SK-N-SH (cell line): Measurements from ENCODE around the gene DTX3. TPM values are rescaled to one million over a fixed set of nuclear protein-coding genes. Genes with fewer than 3 reads are reported as not detected.
A peak's percentile ranks its signal among the peaks of the same experiment; 100 is the strongest.

Experiments used
- CTCF ChIA-PET: fragments of 300-600, 350-600 bp; formaldehyde crosslinking; extraction: SDS; loops from one replicate; lab custom pipeline; 2021; lab: Yijun Ruan, JAX
- POLR2A ChIA-PET: fragments of 350-600 bp; sonication (Branson Sonifier 250); formaldehyde crosslinking; extraction: SDS; loops from one replicate; lab custom pipeline; 2020; ENCODE audit warnings: antibody characterized with exemption, inconsistent platforms; lab: Yijun Ruan, JAX
- DNase-seq: peaks from one replicate; pipeline ENCODE4 v3.0.0; 2012
- H2AFZ ChIP-seq: fragments of 200-600 bp; sonication (generic); 2 replicates; pipeline ENCODE4 v1.8.1; 2016; ENCODE audit warnings: antibody characterized with exemption, mild to moderate bottlenecking, low read depth
- H3F3A ChIP-seq: fragments of 200-600 bp; sonication (generic); replicated peaks from 2 replicates; pipeline ENCODE3; 2016; ENCODE audit warnings: antibody characterized with exemption, mild to moderate bottlenecking; ENCODE audit not compliant: insufficient read depth
- H3K27ac ChIP-seq, 2 experiments: fragments of 200-500 bp in 1 of 2; fragments of 200-600 bp in 1 of 2; sonication (Bioruptor generic) in 1 of 2; sonication (generic), shearing (Covaris generic) in 1 of 2; 2 replicates each; pipeline versions ENCODE4 v1.5.1 to v1.6.1; 2014 to 2016; ENCODE audit warnings: low read depth in 2 of 2, inconsistent platforms in 1 of 2, low read length in 1 of 2, mild to moderate bottlenecking in 1 of 2, mixed read lengths in 1 of 2
- H3K27me3 ChIP-seq: fragments of 200-600 bp; sonication (generic), shearing (Covaris generic); 2 replicates; pipeline ENCODE4 v1.6.1; 2016; ENCODE audit warnings: mixed run types; ENCODE audit not compliant: insufficient read depth
- H3K36me3 ChIP-seq, 2 experiments: fragments of 200-500 bp in 1 of 2; fragments of 200-600 bp in 1 of 2; sonication (Bioruptor generic) in 1 of 2; sonication (generic) in 1 of 2; replicated peaks in 1 of 2; 2 replicates each; pipeline versions ENCODE3 to v1.5.1; 2014 to 2016; ENCODE audit warnings: low read length in 1 of 2, mild to moderate bottlenecking in 1 of 2; ENCODE audit not compliant: insufficient read depth in 2 of 2, control insufficient read depth in 1 of 2
- H3K4me1 ChIP-seq, 2 experiments: fragments of 200-500 bp in 1 of 2; fragments of 200-600 bp in 1 of 2; sonication (Bioruptor generic) in 1 of 2; sonication (generic), shearing (Covaris generic) in 1 of 2; 2 replicates each; pipeline versions ENCODE4 v1.5.1 to v1.6.1; 2014 to 2016; ENCODE audit warnings: low read depth in 1 of 2, low read length in 1 of 2, mixed run types in 1 of 2; ENCODE audit not compliant: insufficient read depth in 2 of 2, control insufficient read depth in 1 of 2
- H3K4me2 ChIP-seq: fragments of 200-600 bp; sonication (generic), shearing (Covaris generic); 2 replicates; pipeline ENCODE4 v1.6.1; 2017; ENCODE audit warnings: mixed run types
- H3K4me3 ChIP-seq, 2 experiments: fragments of 200-500 bp in 1 of 2; fragments of 200-600 bp in 1 of 2; sonication (Bioruptor generic) in 1 of 2; sonication (generic), shearing (Covaris generic) in 1 of 2; 2 replicates each; pipeline versions ENCODE4 v1.5.1 to v1.8.1; 2014 to 2016; ENCODE audit warnings: low read depth in 2 of 2, inconsistent platforms in 1 of 2, low read length in 1 of 2, mild to moderate bottlenecking in 1 of 2, mixed read lengths in 1 of 2, moderate library complexity in 1 of 2
- H3K79me2 ChIP-seq: fragments of 200-600 bp; sonication (generic); 2 replicates; pipeline ENCODE4 v1.8.1; 2017; ENCODE audit warnings: mild to moderate bottlenecking; ENCODE audit not compliant: insufficient read depth
- H3K9ac ChIP-seq: fragments of 200-600 bp; sonication (generic); 2 replicates; pipeline ENCODE4 v1.6.1; 2017; ENCODE audit warnings: mixed run types
- H3K9me2 ChIP-seq: fragments of 200-600 bp; sonication (generic); 2 replicates; pipeline ENCODE4 v1.6.1; 2017; ENCODE audit warnings: mixed run types
- H3K9me3 ChIP-seq: fragments of 200-600 bp; sonication (generic); 2 replicates; pipeline ENCODE4 v1.6.1; 2017; ENCODE audit warnings: mixed run types, mild to moderate bottlenecking, moderate library complexity
- H4K20me1 ChIP-seq: fragments of 200-600 bp; sonication (generic); 2 replicates; pipeline ENCODE4 v1.6.1; 2017; ENCODE audit warnings: mild to moderate bottlenecking, mixed run types; ENCODE audit not compliant: insufficient read depth
- ELF1 ChIP-seq: IDR thresholded peaks from 2 replicates; pipeline ENCODE4 v1.4.0; 2012
- EZH2phosphoT487 ChIP-seq: fragments of 200-600 bp; sonication (generic); IDR thresholded peaks from 2 replicates; pipeline ENCODE4 v1.6.1; 2017; ENCODE audit warnings: low read depth, mixed run types, mild to moderate bottlenecking, antibody characterized with exemption, moderate library complexity, borderline replicate concordance
- FOSL2 ChIP-seq: IDR thresholded peaks from 2 replicates; pipeline ENCODE4 v1.4.0; 2012; ENCODE audit warnings: low read depth, mild to moderate bottlenecking, moderate library complexity, borderline replicate concordance
- FOXJ3 ChIP-seq: sonication (generic); formaldehyde crosslinking; IDR thresholded peaks from 2 replicates; pipeline ENCODE4 v1.5.1; 2020; ENCODE audit warnings: mild to moderate bottlenecking, missing genetic modification reagents
- FOXM1 ChIP-seq: IDR thresholded peaks from 2 replicates; pipeline ENCODE4 v1.4.0; 2012; ENCODE audit warnings: low read depth, mild to moderate bottlenecking
- GABPA ChIP-seq: IDR thresholded peaks from 2 replicates; pipeline ENCODE4 v1.4.0; 2012; ENCODE audit warnings: low read depth, mild to moderate bottlenecking
- GATA2 ChIP-seq: sonication (generic); formaldehyde crosslinking; IDR thresholded peaks from 2 replicates; pipeline ENCODE4 v1.5.0; 2020; ENCODE audit warnings: mild to moderate bottlenecking, missing genetic modification reagents
- JUND ChIP-seq: IDR thresholded peaks from 2 replicates; pipeline ENCODE4 v1.4.0; 2012
- MEF2A ChIP-seq: IDR thresholded peaks from 2 replicates; pipeline ENCODE4 v1.4.0; 2012; ENCODE audit warnings: low read depth, borderline replicate concordance
- MXI1 ChIP-seq: IDR thresholded peaks from 2 replicates; pipeline ENCODE4 v1.6.1; 2012; ENCODE audit warnings: mild to moderate bottlenecking, low read depth, low read length, improper control_type of control experiment
- NFIC ChIP-seq: IDR thresholded peaks from 2 replicates; pipeline ENCODE4 v1.4.0; 2012; ENCODE audit warnings: borderline replicate concordance
- NRF1 ChIP-seq: IDR thresholded peaks from 2 replicates; pipeline ENCODE4 v1.6.1; 2012; ENCODE audit warnings: low read depth, mild to moderate bottlenecking, low read length
- PBX3 ChIP-seq: IDR thresholded peaks from 2 replicates; pipeline ENCODE4; 2012
- POLR2AphosphoS5 ChIP-seq: IDR thresholded peaks from 2 replicates; pipeline ENCODE4 v1.6.1; 2012; ENCODE audit warnings: low read depth, low read length
- RAD21 ChIP-seq: IDR thresholded peaks from 2 replicates; pipeline ENCODE4 v1.6.1; 2012; ENCODE audit warnings: mild to moderate bottlenecking, low read length
- RXRA ChIP-seq: IDR thresholded peaks from 2 replicates; pipeline ENCODE4 v1.4.0; 2012; ENCODE audit warnings: low read depth, mild to moderate bottlenecking, borderline replicate concordance
- SIN3A ChIP-seq: IDR thresholded peaks from 2 replicates; pipeline ENCODE4 v1.6.1; 2012; ENCODE audit warnings: low read depth, mild to moderate bottlenecking, low read length, moderate library complexity, borderline replicate concordance
- SMC3 ChIP-seq: IDR thresholded peaks from 2 replicates; pipeline ENCODE4 v1.6.1; 2012; ENCODE audit warnings: low read depth, low read length, improper control_type of control experiment
- TEAD4 ChIP-seq: IDR thresholded peaks from 2 replicates; pipeline ENCODE4 v1.4.0; 2012; ENCODE audit warnings: mild to moderate bottlenecking, borderline replicate concordance; ENCODE audit not compliant: insufficient read depth
- USF1 ChIP-seq: IDR thresholded peaks from 2 replicates; pipeline ENCODE4 v1.4.0; 2012; ENCODE audit warnings: low read depth, borderline replicate concordance
- YY1 ChIP-seq: IDR thresholded peaks from 2 replicates; pipeline ENCODE4 v1.4.0; 2012; ENCODE audit warnings: low read depth, mild to moderate bottlenecking
- WGBS: methylation state at CpG from one replicate; pipeline ENCODE4 v1.1.6; 2017; ENCODE audit warnings: low lambda C conversion rate; 5-methylcytosine and 5-hydroxymethylcytosine counted together
- polyA plus RNA-seq, 3 experiments: library from polyadenylated mRNA; depleted of rRNA; stranded (reverse); fragments of >200 nt; gene quantifications; 2 replicates each; pipeline ENCODE4 v1.2.3, GENCODE V29; 2012
- TF ChIP-seq, protein P1 (sequence below): fragments of 200-600 bp; sonication (generic); IDR thresholded peaks from 2 replicates; pipeline ENCODE4 v1.6.1; 2017; ENCODE audit warnings: antibody characterized with exemption, mild to moderate bottlenecking, moderate library complexity
- TF ChIP-seq, protein P2 (sequence below): IDR thresholded peaks from 2 replicates; pipeline ENCODE4 v1.4.0; 2012; ENCODE audit warnings: low read depth
- TF ChIP-seq, protein P3 (sequence below): IDR thresholded peaks from 2 replicates; pipeline ENCODE4 v1.6.1; 2012; ENCODE audit warnings: mild to moderate bottlenecking, low read depth, low read length, moderate library complexity

DTX3 gene
- polyA plus RNA-seq, 1 of the 3 experiments (the other 2 are of a cell fraction): 61.2 TPM

- no peak for TF ChIP-seq USF1
- peak; percentile 70; the same call in 1 of the 2 replicates for TF ChIP-seq MXI1
- no peak for TF ChIP-seq PBX3
- no peak for TF ChIP-seq FOSL2
- TF ChIP-seq NFIC: no peak
- TF ChIP-seq, protein P1, sequence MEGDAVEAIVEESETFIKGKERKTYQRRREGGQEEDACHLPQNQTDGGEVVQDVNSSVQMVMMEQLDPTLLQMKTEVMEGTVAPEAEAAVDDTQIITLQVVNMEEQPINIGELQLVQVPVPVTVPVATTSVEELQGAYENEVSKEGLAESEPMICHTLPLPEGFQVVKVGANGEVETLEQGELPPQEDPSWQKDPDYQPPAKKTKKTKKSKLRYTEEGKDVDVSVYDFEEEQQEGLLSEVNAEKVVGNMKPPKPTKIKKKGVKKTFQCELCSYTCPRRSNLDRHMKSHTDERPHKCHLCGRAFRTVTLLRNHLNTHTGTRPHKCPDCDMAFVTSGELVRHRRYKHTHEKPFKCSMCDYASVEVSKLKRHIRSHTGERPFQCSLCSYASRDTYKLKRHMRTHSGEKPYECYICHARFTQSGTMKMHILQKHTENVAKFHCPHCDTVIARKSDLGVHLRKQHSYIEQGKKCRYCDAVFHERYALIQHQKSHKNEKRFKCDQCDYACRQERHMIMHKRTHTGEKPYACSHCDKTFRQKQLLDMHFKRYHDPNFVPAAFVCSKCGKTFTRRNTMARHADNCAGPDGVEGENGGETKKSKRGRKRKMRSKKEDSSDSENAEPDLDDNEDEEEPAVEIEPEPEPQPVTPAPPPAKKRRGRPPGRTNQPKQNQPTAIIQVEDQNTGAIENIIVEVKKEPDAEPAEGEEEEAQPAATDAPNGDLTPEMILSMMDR: peak; percentile 77
- TF ChIP-seq MEF2A: no peak
- no peak for TF ChIP-seq EZH2phosphoT487
- no peak for TF ChIP-seq YY1
- TF ChIP-seq POLR2AphosphoS5: no peak
- 0 out of 2 replicates have a peak, but pooled peaks have one; percentile 13 for TF ChIP-seq NRF1
- TF ChIP-seq, protein P2, sequence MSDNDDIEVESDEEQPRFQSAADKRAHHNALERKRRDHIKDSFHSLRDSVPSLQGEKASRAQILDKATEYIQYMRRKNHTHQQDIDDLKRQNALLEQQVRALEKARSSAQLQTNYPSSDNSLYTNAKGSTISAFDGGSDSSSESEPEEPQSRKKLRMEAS: peak; percentile 79
- no peak for TF ChIP-seq JUND
- TF ChIP-seq, protein P3, sequence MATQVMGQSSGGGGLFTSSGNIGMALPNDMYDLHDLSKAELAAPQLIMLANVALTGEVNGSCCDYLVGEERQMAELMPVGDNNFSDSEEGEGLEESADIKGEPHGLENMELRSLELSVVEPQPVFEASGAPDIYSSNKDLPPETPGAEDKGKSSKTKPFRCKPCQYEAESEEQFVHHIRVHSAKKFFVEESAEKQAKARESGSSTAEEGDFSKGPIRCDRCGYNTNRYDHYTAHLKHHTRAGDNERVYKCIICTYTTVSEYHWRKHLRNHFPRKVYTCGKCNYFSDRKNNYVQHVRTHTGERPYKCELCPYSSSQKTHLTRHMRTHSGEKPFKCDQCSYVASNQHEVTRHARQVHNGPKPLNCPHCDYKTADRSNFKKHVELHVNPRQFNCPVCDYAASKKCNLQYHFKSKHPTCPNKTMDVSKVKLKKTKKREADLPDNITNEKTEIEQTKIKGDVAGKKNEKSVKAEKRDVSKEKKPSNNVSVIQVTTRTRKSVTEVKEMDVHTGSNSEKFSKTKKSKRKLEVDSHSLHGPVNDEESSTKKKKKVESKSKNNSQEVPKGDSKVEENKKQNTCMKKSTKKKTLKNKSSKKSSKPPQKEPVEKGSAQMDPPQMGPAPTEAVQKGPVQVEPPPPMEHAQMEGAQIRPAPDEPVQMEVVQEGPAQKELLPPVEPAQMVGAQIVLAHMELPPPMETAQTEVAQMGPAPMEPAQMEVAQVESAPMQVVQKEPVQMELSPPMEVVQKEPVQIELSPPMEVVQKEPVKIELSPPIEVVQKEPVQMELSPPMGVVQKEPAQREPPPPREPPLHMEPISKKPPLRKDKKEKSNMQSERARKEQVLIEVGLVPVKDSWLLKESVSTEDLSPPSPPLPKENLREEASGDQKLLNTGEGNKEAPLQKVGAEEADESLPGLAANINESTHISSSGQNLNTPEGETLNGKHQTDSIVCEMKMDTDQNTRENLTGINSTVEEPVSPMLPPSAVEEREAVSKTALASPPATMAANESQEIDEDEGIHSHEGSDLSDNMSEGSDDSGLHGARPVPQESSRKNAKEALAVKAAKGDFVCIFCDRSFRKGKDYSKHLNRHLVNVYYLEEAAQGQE: no peak
- TF ChIP-seq SIN3A: 0 out of 2 replicates have a peak, but pooled peaks have one; percentile 10
- TF ChIP-seq GATA2 (CRISPR knock-in tag): no peak
- no peak for TF ChIP-seq RXRA
- peak; percentile 51; the same call in 1 of the 2 replicates for TF ChIP-seq TEAD4
- no peak for TF ChIP-seq ELF1
- peak; percentile 69 for TF ChIP-seq SMC3
- no peak for TF ChIP-seq FOXJ3
- TF ChIP-seq RAD21: peak; percentile 54
- TF ChIP-seq FOXM1: no peak
- no peak for TF ChIP-seq GABPA
- H3F3A ChIP-seq: peaks cover 3% of the 10 kb centered on the region
- H3K4me2 ChIP-seq: peak within 1 kb of the TSS; percentile 98
- H3K9ac ChIP-seq: peak within 1 kb of the TSS; percentile 71
- H3K27ac ChIP-seq: peak within 1 kb of the TSS in 1 of 2 experiments; percentile 11; a peak in 1 of 4 replicates
- DNase-seq: peak; percentile 91
- peak within 1 kb of the TSS; percentile 55 to 85 for H3K4me3 ChIP-seq
- ChIA-PET CTCF (interaction anchor here (0.6 to 6.8 kb wide), 51 partner anchors 8 to 1036 kb away, joined by 3 to 110 read pairs (median 4); partner anchors contain the start of genes AGAP2, ARHGEF25, DCTN2 and DTX3), POLR2A (no interaction called here)
- peaks cover 0 to 2% of the 10 kb centered on the region in 2 experiments; a peak in 1 of 4 replicates for H3K4me1 ChIP-seq
- 26% methylated on average over 21 of the region's 58 CpGs for WGBS
- no peaks in the 10 kb centered on the region; the same call in 1 of the 2 replicates for H3K27me3 ChIP-seq
- no peaks in the 10 kb centered on the region for H3K9me2 ChIP-seq
- no peaks in the 10 kb centered on the region for H3K36me3 ChIP-seq
- H3K9me3 ChIP-seq: no peaks in the 10 kb centered on the region
- H2AFZ ChIP-seq: peak within 1 kb of the TSS; percentile 97
- H3K79me2 ChIP-seq: no peaks in the 10 kb centered on the region
- H4K20me1 ChIP-seq: no peaks in the 10 kb centered on the region
These were observed 28.6 kb downstream of the DTX3 start, which contains the start of gene B4GALNT1 for GRCh38 chr12:57632958-57633840. Gene B4GALNT1, minus strand, starts transcription at chr12:57633201. Its CDS starts 1,069 bp downstream, at chr12:57632132.
